ENCODE data around the gene DMD. TPM values are rescaled to one million over a fixed set of nuclear protein-coding genes. Genes with fewer than 3 reads are reported as not detected.

DMD gene
- total and polyA plus RNA-seq, 2 of the 8 experiments (the other 6 are each of a cell fraction or from before 2014, with no cell fraction given) = 4.8 to 7.4 TPM

GRCh38 chrX:33045245-33045644 is 166.1 kb downstream of the DMD start (continued):
- TF ChIP-seq CREB1 (IDR thresholded peaks at IDR 0.05) = no peak

DNA sequence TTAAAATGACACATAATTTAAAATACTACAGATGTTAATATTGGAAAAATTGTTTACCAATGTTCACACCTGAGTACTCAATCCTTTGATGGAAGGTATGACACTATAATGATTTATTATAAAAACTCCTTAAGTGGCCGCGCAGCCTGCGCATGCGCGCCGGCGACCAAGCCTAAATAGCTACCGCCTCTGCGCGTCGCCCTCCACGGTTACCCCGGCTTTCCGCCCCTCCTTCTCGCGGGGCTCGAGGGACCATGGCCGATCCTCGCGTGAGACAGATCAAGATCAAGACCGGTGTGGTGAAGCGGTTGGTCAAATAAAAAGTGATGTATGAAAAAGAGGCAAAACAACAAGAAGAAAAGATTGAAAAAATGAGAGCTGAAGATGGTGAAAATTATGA is 170.2 kb downstream of the DMD start:
- FAIRE-seq (peak; percentile 42), DNase-seq (ENCODE audit: low read depth in 1 of 2, low spot score in 2 of 2) (no peak)
- Histone ChIP-seq H3K18ac (ENCODE audit: extremely low read depth, low read length) (no peak overlapping the region), H4K8ac (ENCODE audit: extremely low read depth, insufficient read depth, low read length) (no peak overlapping the region), H2AFZ (ENCODE audit: low read length) (no peak overlapping the region), H3K56ac (replicated peaks; ENCODE audit: insufficient read length, low read depth, low read length) (no peak overlapping the region), H2BK20ac (ENCODE audit: low read length) (no peak overlapping the region), H4K91ac (replicated peaks; ENCODE audit: insufficient read length, low read length) (no peak overlapping the region), H2BK5ac (ENCODE audit: low read depth, low read length) (no peak overlapping the region), H3K14ac (ENCODE audit: insufficient read length) (no peak overlapping the region), H3K23ac (ENCODE audit: insufficient read length) (no peak overlapping the region), H4K5ac (ENCODE audit: insufficient read length, low read depth, low read length) (no peak overlapping the region), H3K9ac (replicated peaks in 1 of 4; ENCODE audit: extremely low read depth in 1 of 4, low read depth in 3 of 4, low read length in 3 of 4) (no peak overlapping the region), H3K27me3 (replicated peaks in 1 of 4; ENCODE audit: control insufficient read depth in 3 of 4, extremely low read depth in 1 of 4, insufficient read depth in 3 of 4, low read length in 3 of 4) (no peaks in the 10 kb centered on the region), H3K4me2 (ENCODE audit: insufficient read depth in 1 of 2, low read depth in 2 of 2, low read length in 2 of 2) (no peak overlapping the region), H3K4me1 (replicated peaks in 1 of 4; ENCODE audit: control insufficient read depth in 3 of 4, insufficient read depth in 4 of 4, low read length in 3 of 4) (no peaks in the 10 kb centered on the region; a peak in 1 of 7 replicates), H3K23me2 (ENCODE audit: low read depth, low read length) (no peaks in the 10 kb centered on the region), H3K4me3 (ENCODE audit: extremely low read depth in 1 of 4, insufficient read depth in 2 of 4, low read depth in 3 of 4, low read length in 4 of 4) (no peak overlapping the region), H3K4ac (replicated peaks; ENCODE audit: insufficient read length, low read depth, low read length) (no peak overlapping the region), H2BK12ac (ENCODE audit: low read depth, low read length) (no peak overlapping the region), H4K20me1 (replicated peaks in 1 of 2; ENCODE audit: control insufficient read depth in 1 of 2, insufficient read depth in 2 of 2, low read length in 2 of 2) (no peaks in the 10 kb centered on the region), H3K36me3 (ENCODE audit: control insufficient read depth in 2 of 4, insufficient read depth in 4 of 4, low read length in 3 of 4) (no peaks in the 10 kb centered on the region), H3K9me3 (ENCODE audit: insufficient read depth in 2 of 2, low read depth in 1 of 2, low read length in 1 of 2) (no peaks in the 10 kb centered on the region; a peak in 1 of 4 replicates), H2BK15ac (ENCODE audit: low read length) (no peak overlapping the region), H3K79me2 (ENCODE audit: control insufficient read depth in 1 of 2, insufficient read depth in 2 of 2, low read length in 2 of 2) (no peaks in the 10 kb centered on the region), H3K79me1 (ENCODE audit: low read depth, low read length) (no peaks in the 10 kb centered on the region), H3K27ac (ENCODE audit: low read depth, low read length) (no peak overlapping the region), H2BK120ac (replicated peaks; ENCODE audit: low read depth, low read length) (no peak overlapping the region), H2AK5ac (ENCODE audit: low read depth, low read length) (no peak overlapping the region)
- WGBS, 2 experiments (ENCODE audit: extremely low coverage in 1 of 2, insufficient coverage in 1 of 2, insufficient read length in 1 of 2, insufficient replicate concordance in 2 of 2, low coverage in 1 of 2, low lambda C conversion rate in 2 of 2, missing lambda C conversion rate in 1 of 2) = 100% methylated on average over 12 of the region's 22 CpGs; no CpG with 5 or more reads in 1 of the 2 experiments
- CTCF ChIA-PET (ENCODE audit: partially characterized antibody) = no interaction called here
- POLR2A ChIA-PET (ENCODE audit: partially characterized antibody) = no interaction called here
- TF ChIP-seq MAFK (IDR thresholded peaks at IDR 0.05; ENCODE audit: low read depth, low read length) (no peak), RFX5 (IDR thresholded peaks at IDR 0.05; ENCODE audit: borderline replicate concordance, low read depth, low read length) (no peak), FOSL1 (IDR thresholded peaks at IDR 0.05; ENCODE audit: insufficient read depth, low read depth, low read length) (no peak), CHD2 (IDR thresholded peaks at IDR 0.05; ENCODE audit: low read length) (no peak), CEBPB (IDR thresholded peaks at IDR 0.05; ENCODE audit: low read depth, low read length) (no peak), TEAD4 (IDR thresholded peaks at IDR 0.05; ENCODE audit: low read depth, low read length) (no peak), TCF12 (IDR thresholded peaks at IDR 0.05; ENCODE audit: low read depth, low read length) (no peak), HDAC2 (IDR thresholded peaks at IDR 0.05; ENCODE audit: borderline replicate concordance in 1 of 2, low read depth in 2 of 2, low read length in 2 of 2) (no peak)
- TF ChIP-seq, protein P1, sequence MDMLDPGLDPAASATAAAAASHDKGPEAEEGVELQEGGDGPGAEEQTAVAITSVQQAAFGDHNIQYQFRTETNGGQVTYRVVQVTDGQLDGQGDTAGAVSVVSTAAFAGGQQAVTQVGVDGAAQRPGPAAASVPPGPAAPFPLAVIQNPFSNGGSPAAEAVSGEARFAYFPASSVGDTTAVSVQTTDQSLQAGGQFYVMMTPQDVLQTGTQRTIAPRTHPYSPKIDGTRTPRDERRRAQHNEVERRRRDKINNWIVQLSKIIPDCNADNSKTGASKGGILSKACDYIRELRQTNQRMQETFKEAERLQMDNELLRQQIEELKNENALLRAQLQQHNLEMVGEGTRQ (IDR thresholded peaks at IDR 0.05; ENCODE audit: low read length) = no peak
- TF ChIP-seq, protein P2, sequence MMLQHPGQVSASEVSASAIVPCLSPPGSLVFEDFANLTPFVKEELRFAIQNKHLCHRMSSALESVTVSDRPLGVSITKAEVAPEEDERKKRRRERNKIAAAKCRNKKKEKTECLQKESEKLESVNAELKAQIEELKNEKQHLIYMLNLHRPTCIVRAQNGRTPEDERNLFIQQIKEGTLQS (IDR thresholded peaks at IDR 0.05; ENCODE audit: insufficient read depth, low read depth, low read length) = no peak
- TF ChIP-seq, protein P3, sequence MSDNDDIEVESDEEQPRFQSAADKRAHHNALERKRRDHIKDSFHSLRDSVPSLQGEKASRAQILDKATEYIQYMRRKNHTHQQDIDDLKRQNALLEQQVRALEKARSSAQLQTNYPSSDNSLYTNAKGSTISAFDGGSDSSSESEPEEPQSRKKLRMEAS (IDR thresholded peaks at IDR 0.05) = no peak

Data from H1 (cell line).